ENCODE measurements around the gene MRTFB.

MRTFB gene

DNA sequence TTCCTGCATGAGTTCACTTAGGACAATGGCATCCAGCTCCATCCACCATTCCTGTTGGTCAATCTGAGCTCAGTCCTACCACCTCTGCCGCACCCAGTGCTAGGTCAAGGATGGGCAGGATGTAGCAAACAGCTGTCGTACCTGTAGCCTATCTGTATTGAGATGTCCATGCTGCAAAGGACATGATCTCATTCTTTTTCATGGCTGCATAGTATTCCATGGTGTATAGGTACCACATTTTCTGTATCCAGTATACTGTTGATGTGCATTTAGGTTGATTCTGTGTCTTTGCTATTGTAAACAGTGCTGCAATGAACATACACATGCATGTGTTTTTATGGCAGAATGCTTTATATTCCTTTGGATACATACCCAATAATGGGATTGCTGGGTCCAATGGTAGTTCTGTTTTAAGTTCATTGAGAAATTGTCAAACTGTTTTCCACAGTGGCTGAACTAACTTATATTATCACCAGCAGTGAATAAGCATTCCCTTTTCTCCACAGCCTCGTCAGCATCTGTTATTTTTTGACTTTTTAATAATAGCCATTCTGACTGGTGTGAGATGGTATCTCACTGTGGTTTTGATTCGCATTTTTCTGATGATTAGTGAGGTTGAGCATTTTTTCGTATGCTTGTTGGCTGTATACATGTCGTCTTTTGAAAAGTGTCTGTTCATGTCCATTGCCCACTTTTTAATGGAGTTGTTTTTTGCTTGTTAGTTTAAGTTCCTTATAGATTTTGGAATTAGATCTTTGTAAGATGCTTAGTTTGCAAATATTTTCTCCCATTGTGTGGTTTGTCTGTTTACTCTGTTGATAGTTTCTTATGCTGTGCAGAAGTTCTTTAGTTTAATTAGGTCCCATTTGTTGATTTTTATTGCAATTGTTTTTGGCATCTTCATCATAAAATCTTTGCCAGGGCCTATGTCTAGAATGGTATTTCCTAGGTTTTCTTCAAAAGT is 7.2 kb upstream of the MRTFB start:
- DNase-seq (ENCODE audit: low read depth): no peak

DNA sequence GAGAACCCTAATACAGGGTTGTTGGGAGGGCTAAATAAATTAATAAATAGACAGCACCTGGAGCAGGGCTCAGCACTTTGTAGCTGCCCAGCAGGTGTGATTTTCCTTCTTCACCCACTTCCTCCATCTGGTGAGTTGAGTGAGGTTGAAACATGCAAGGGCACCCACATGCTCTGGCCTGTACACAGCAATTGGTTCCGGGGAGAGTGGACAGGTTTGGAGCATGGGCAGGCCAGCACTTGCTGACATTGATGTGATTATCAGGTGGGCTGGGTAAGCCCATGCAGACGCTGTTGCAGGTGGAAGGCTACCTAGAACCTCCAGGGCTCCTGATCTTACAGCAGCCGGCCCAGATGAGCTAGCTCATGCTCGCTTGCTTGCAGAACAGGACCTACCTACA is 1.3 kb upstream of the MRTFB start:
- DNase-seq (ENCODE audit: low read depth): no peak

- no peak for DNase-seq (ENCODE audit: low read depth)
These were observed 603 bp upstream of the MRTFB start for GRCh38 chr16:14070555-14070876.

DNA sequence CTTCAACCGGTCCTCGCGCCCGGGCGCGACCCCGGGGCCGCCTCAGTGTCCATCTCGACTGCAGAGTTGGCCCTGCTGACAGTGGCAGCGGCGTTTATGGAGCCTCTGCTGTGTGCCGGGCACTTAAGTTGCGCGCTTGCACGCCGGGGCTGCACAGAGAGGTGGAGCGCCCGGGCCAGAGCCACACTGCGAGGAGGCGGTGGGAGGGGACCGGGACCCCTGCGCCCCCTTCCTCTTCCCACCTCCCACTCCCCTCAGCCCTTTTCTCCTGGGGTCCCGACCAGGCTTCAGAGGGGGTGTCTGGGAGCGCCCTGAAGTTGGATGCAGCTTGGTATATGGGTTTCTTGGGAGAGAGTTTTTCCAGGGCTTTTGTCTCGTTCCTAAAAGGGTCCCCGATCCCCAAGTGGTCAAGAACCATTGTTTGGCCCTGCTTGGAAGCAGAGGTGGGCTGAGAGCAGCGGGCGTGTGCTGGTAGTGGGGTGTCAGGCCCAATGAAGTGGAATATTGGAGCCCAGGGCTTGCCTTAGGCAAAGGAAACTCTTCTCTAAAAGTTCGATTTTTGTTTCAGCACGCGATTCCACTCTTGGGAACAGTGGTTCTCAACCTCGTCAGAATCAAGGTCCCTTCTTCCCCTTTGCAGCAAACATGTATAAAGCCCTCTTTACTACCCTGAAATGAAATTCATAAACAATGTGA is 605 bp downstream of the MRTFB start:
- DNase-seq (ENCODE audit: low read depth): no peak

DNA sequence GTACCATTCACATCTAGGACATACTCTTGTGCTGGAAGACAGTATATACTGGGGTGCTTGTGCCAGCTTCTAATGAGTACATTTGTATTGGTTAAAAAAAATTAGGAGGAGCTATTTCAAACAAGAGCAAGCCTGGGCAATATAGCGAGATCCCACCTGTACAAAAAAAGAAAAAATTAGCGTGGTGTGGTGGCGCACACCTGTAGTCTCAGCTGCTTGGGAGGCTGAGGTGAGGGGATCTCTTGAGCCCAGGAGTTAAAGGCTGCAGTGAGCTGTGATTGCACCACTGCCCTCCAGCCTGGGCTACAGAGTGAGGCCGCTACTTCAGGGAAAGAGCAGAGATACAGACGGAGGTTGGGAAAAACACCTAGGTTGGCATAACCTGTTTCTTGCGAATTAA is 1.2 kb downstream of the MRTFB start:
- no peak for DNase-seq (ENCODE audit: low read depth)

GRCh38 chr16:14074544-14074943 is 3.4 kb downstream of the MRTFB start:
- no peak for DNase-seq (ENCODE audit: low read depth)

GRCh38 chr16:14077918-14078317 is 6.8 kb downstream of the MRTFB start:
- DNase-seq (ENCODE audit: low read depth): no peak

DNA sequence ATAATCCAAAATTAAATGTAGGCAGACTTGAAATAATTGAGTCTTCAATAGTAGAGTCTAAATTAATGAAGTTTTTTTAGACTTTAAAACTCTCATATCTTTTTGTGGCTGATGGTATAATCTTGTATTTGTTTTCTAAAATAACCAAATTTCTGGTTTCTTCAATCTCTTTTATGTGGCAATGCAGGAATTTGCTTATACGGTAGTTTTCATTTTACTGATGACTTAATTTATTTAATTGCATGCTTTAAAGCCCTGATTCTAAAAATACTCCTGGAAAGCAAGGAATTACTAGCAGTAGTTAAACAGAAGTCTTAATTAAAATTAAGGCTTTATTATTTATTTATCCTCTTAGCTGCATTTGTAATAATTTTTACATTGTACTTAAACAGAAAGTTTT is 15.4 kb downstream of the MRTFB start:
- no peak for DNase-seq (ENCODE audit: low read depth)

GRCh38 chr16:14087181-14087580 is 16.1 kb downstream of the MRTFB start:
- DNase-seq (ENCODE audit: low read depth): no peak

GRCh38 chr16:14087590-14088154 is 16.6 kb downstream of the MRTFB start:
- DNase-seq (ENCODE audit: low read depth): no peak

GRCh38 chr16:14088155-14088753 is 17.1 kb downstream of the MRTFB start:
- DNase-seq (ENCODE audit: low read depth): no peak

- no peak for DNase-seq (ENCODE audit: low read depth)
These were observed 18.2 kb downstream of the MRTFB start for GRCh38 chr16:14089283-14089823.

DNA sequence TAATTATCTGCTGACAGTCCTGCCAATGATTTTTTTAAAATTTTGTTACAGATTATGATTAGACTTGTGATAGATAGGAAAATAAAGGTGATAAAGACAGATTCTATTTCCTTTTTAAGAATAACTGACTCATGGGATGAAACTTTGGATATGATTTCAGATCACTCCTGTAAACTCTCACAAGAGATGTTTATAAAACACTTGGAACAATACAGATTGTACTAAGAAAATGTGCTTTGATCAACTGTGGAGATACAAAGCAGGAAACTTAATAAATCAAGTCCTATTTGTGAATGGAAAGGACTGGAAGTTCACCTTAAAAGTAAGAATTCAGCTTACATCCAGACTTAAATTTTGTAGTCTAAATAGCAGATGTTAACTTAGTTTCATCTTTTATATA is 21.4 kb downstream of the MRTFB start:
- DNase-seq (ENCODE audit: low read depth): no peak

DNA sequence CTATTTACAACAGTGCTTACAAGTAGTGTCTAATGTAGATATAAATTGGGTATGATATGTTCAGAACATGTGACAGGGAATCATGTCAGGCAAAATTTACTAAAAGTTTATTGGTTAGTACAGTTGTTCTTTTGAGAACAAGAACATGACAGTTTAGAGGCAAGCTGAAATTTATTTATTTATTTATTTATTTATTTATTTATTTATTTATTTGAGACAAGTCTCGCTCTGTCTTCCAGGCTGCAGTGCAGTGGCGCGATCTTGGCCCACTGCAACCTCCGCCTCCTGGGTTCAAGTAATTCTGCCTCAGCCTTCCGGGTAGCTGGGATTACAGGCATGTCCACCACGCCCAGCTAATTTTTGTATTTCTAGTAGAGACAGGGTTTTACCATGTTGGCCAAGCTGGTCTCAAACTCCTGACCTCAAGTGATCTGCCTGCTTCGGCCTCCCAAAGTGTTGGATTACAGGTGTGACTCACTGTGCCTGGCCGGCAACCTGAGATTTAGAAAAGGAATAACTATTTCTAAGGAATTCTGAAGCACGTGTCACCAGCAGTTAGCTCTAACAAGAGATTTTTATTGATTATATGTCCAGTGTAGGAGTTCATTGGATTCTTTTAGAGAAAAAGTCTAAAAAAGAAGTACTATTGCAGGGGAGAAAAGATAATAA is 24.9 kb downstream of the MRTFB start:
- DNase-seq (ENCODE audit: low read depth): no peak

DNA sequence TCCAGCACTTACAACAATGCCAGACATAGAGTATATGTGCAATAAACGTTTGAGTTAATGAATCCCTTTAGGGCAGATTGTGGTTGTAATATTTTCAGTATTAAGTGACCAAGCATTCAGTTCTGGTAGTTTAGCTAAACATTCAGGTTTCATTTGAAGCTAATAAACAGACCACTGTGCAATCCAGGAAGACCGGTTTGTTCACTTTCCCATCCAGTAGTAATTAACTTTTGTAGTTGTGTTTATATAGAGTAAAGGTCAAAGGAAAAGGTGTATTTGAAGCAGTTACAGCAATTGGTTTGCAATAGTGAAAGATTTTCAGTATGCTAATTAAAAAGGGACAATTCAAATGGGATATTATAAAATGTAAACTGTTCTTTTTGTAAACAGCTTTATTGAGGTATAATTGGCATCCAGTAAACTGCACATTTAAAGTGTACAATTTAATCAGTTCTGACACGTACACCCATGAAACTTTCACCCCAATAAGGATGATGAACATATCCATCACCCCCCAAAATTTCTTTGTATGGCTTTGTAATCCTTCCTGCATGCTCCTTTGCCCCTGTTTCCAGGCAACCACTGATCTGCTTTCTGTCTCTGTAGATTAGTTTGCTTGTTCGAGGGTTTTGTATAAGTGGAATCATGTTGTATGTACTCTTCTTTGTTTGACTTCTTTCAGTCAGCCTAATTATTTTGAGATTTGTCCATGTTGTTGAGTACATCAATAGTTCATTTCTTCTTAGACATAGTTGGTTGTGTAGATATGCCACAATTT is 26.3 kb downstream of the MRTFB start:
- no peak for DNase-seq (ENCODE audit: low read depth)

GRCh38 chr16:14098081-14098480 is 27.0 kb downstream of the MRTFB start:
- DNase-seq (ENCODE audit: low read depth): no peak

- DNase-seq (ENCODE audit: low read depth): no peak
These were observed 29.7 kb downstream of the MRTFB start for GRCh38 chr16:14100825-14101224.

DNA sequence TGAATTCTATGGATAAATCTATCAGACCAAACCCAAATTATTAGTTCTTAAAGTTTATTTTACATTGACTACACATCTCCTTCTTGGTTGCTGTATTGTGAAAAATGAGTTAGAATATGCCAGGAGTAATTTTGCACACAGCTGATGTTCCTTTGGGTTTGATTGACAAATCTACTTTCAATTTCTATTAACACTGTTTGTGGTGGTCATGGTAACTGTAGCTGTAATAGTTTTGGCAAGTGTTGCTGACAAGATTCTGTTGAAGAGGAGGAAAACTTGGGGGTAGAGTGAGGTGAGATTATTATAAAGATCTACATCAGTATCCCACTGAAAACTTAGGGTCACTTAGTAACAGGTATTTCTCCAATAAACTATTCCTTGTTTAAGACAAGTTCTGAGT is 30.3 kb downstream of the MRTFB start:
- DNase-seq (ENCODE audit: low read depth): no peak

GRCh38 chr16:14102925-14103720 is 32.0 kb downstream of the MRTFB start:
- DNase-seq (ENCODE audit: low read depth): no peak

- no peak for DNase-seq (ENCODE audit: low read depth)
These were observed 32.9 kb downstream of the MRTFB start for GRCh38 chr16:14104066-14104465.
